ENCODE data around the gene IL1RAPL1.

IL1RAPL1 gene

GRCh38 chrX:28969126-28969525 lies 381.9 kb downstream of the IL1RAPL1 start:
- no peak for DNase-seq (ENCODE audit: low read depth in 2 of 2)

- no peak for DNase-seq (ENCODE audit: low read depth in 2 of 2)
Measured at GRCh38 chrX:28979877-28980276, 392.6 kb downstream of the IL1RAPL1 start.

- no peak for DNase-seq (ENCODE audit: low read depth in 2 of 2)
Measured at GRCh38 chrX:28981952-28982351, 394.7 kb downstream of the IL1RAPL1 start.

GRCh38 chrX:28988246-28988645 lies 401.0 kb downstream of the IL1RAPL1 start:
- DNase-seq (ENCODE audit: low read depth in 2 of 2), result no peak

GRCh38 chrX:28997706-28998463 lies 410.6 kb downstream of the IL1RAPL1 start:
- DNase-seq (ENCODE audit: low read depth in 2 of 2), result no peak

- DNase-seq (ENCODE audit: low read depth in 2 of 2), result no peak
Measured at GRCh38 chrX:28998609-28999135, 411.4 kb downstream of the IL1RAPL1 start.

- no peak for DNase-seq (ENCODE audit: low read depth in 2 of 2)
Measured at GRCh38 chrX:29012867-29013266, 425.6 kb downstream of the IL1RAPL1 start.

GRCh38 chrX:29023207-29023606 lies 436.0 kb downstream of the IL1RAPL1 start:
- no peak for DNase-seq (ENCODE audit: low read depth in 2 of 2)

- no peak for DNase-seq (ENCODE audit: low read depth in 2 of 2)
Measured at GRCh38 chrX:29024871-29025270, 437.6 kb downstream of the IL1RAPL1 start.

GRCh38 chrX:29039501-29039900 lies 452.3 kb downstream of the IL1RAPL1 start:
- no peak for DNase-seq (ENCODE audit: low read depth in 2 of 2)

GRCh38 chrX:29040160-29040559 lies 452.9 kb downstream of the IL1RAPL1 start:
- no peak for DNase-seq (ENCODE audit: low read depth in 2 of 2)

GRCh38 chrX:29042341-29042740 lies 455.1 kb downstream of the IL1RAPL1 start:
- DNase-seq (ENCODE audit: low read depth in 2 of 2), result no peak

GRCh38 chrX:29043746-29044145 lies 456.5 kb downstream of the IL1RAPL1 start:
- DNase-seq (ENCODE audit: low read depth in 2 of 2), result no peak

- no peak for DNase-seq (ENCODE audit: low read depth in 2 of 2)
Measured at GRCh38 chrX:29044423-29045184, 457.4 kb downstream of the IL1RAPL1 start.

GRCh38 chrX:29065477-29065876 lies 478.2 kb downstream of the IL1RAPL1 start:
- DNase-seq (ENCODE audit: low read depth in 2 of 2), result no peak

GRCh38 chrX:29066516-29066915 lies 479.3 kb downstream of the IL1RAPL1 start:
- no peak for DNase-seq (ENCODE audit: low read depth in 2 of 2)

GRCh38 chrX:29067351-29067750 lies 480.1 kb downstream of the IL1RAPL1 start:
- DNase-seq (ENCODE audit: low read depth in 2 of 2), result no peak

GRCh38 chrX:29071525-29072320 lies 484.5 kb downstream of the IL1RAPL1 start:
- no peak for DNase-seq (ENCODE audit: low read depth in 2 of 2)

GRCh38 chrX:29082558-29082957 lies 495.3 kb downstream of the IL1RAPL1 start:
- DNase-seq (ENCODE audit: low read depth in 2 of 2), result no peak

GRCh38 chrX:29083823-29084222 lies 496.6 kb downstream of the IL1RAPL1 start:
- DNase-seq (ENCODE audit: low read depth in 2 of 2), result no peak

- DNase-seq (ENCODE audit: low read depth in 2 of 2), result no peak
Measured at GRCh38 chrX:29090811-29091210, 503.6 kb downstream of the IL1RAPL1 start.

- DNase-seq (ENCODE audit: low read depth in 2 of 2), result no peak
Measured at GRCh38 chrX:29107231-29107630, 520.0 kb downstream of the IL1RAPL1 start.
